VCaP (cell line): Measurements from ENCODE around the gene POR.

Source experiments
- H3K27ac ChIP-seq: fragments of 450-650 bp; 2 replicates; pipeline ENCODE4 v1.5.1; 2017
- TF ChIP-seq, protein P1 (sequence below): fragments of 450-650 bp; conservative IDR thresholded peaks from 2 replicates; pipeline ENCODE4 v1.5.1; 2017; ENCODE audit warnings: mild to moderate bottlenecking, moderate library complexity

POR gene

DNA sequence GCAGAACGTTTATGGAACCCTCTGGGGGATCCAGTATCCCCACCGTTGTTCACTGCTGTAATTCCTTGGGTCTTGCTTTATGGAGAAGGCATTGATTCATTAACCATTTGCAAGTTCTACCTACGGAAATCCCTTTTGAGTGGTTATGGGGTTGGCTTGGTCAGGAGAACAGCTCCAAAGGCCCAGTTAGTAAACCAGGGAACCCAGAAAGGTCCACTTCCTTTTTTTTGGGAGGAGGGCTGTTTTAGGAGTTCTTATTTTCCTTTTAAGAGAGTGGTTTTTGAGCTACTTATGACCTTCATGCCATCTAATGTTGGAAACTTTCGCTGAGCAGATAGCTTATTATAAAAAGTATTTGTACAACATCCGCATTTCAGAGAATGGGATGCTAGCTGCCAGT lies 1.3 kb downstream of the POR start:
- TF ChIP-seq, protein P1, sequence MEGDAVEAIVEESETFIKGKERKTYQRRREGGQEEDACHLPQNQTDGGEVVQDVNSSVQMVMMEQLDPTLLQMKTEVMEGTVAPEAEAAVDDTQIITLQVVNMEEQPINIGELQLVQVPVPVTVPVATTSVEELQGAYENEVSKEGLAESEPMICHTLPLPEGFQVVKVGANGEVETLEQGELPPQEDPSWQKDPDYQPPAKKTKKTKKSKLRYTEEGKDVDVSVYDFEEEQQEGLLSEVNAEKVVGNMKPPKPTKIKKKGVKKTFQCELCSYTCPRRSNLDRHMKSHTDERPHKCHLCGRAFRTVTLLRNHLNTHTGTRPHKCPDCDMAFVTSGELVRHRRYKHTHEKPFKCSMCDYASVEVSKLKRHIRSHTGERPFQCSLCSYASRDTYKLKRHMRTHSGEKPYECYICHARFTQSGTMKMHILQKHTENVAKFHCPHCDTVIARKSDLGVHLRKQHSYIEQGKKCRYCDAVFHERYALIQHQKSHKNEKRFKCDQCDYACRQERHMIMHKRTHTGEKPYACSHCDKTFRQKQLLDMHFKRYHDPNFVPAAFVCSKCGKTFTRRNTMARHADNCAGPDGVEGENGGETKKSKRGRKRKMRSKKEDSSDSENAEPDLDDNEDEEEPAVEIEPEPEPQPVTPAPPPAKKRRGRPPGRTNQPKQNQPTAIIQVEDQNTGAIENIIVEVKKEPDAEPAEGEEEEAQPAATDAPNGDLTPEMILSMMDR: no peak

GRCh38 chr7:75916685-75917634 lies 2.0 kb downstream of the POR start:
- H3K27ac ChIP-seq: peak overlapping the region; percentile 90; the same call in 1 of the 2 replicates
- TF ChIP-seq, protein P1: no peak

More for the DNA sequence above, 1.3 kb downstream of the POR start:
- H3K27ac ChIP-seq: peak overlapping the region; percentile 90

GRCh38 chr7:75920431-75921161 lies 5.6 kb downstream of the POR start:
- TF ChIP-seq, protein P1: no peak
- no peak overlapping the region for H3K27ac ChIP-seq

DNA sequence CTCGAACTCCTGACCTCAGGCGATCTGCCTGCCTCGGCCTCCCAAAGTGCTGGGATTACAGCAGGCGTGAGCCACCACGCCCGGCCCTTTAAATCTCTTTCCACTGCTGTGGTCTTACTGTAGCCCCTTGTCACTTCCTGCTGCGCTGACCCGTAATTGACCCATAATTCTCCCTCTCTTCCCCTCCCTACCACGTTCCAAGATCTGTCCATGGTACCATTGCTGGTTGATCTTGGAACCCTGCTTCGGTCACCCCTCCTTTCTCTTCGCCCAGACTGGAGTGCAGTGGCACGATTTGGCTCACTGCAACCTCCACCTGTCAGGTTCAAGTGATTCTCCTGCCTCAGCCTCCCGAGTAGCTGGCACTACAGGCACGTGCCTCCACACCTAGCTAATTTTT lies 6.5 kb downstream of the POR start:
- H3K27ac ChIP-seq: no peak overlapping the region
- TF ChIP-seq, protein P1: no peak

DNA sequence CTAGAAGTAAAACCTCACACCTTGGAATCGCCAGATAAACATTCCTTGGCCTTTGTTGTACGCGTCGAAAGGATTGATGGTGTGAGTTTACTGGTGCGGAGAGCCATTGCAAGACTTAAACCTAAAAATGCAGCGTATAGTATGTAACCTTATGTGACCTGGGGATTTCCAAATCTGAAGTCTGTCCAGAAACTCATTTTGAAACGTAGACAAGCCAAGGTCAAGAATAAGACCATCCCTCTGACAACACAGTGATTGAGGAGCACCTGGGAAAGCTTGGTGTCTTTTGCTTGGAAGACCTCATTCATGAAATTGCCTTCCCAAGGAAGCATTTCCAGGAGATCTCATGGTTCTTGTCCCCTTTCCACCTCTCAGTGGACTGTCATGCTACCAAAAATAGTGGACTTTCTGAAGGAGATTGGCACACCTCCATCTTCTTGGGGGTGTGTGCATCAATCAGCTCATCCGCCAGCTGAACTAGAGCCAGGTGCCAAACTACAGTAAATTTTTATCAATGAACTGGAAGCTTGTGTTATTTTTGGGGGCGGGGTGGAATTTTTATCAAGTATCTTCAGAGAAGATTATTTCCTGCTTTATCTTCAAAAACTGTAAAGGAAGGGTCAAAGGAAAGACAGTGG lies 8.1 kb downstream of the POR start:
- TF ChIP-seq, protein P1: no peak
- H3K27ac ChIP-seq: no peak overlapping the region

DNA sequence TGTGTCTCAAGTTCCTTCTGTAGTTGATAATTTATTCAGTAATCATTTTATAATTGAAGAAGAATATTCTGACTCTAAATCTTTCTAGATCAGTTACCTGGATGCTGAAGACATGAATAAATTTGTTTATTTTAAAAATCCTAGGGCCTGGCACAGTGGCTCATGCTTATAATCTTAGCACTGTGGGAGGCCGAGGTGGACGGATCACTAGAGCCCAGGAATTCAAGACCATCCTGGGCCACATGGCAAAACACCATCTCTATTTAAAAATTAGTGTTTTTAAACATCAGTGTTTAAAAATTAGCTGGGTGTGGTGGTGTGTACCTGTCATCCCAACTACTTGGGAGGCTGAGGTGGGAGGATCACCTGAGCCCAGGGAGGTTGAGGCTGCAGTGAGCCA lies 9.3 kb downstream of the POR start:
- no peak overlapping the region for H3K27ac ChIP-seq

More for the DNA sequence above, 9.3 kb downstream of the POR start:
- TF ChIP-seq, protein P1: no peak
